H1 (cell line): ENCODE results near the gene TXNL4A. TPM values are rescaled to one million over a fixed set of nuclear protein-coding genes. Genes with fewer than 3 reads are reported as not detected.

Experiments
- BACH1 ChIP-seq: IDR thresholded peaks from 2 replicates; pipeline ENCODE4 v1.6.1; 2012; ENCODE audit warnings: low read length, improper control_type of control experiment
- BCL11A ChIP-seq, 2 experiments: IDR thresholded peaks; one replicate each; pipeline ENCODE4 v1.6.1; 2011; ENCODE audit warnings: low read depth in 2 of 2, low read length in 2 of 2, mild to moderate bottlenecking in 2 of 2
- polyA plus RNA-seq, 7 experiments: library from polyadenylated mRNA; depleted of rRNA in 3 of 7; stranded (reverse) in 5 of 7; unstranded in 2 of 7; fragments of >200 nt in 5 of 7; fragments of 200-250 nt in 2 of 7; gene quantifications; 1 replicate in 5 of 7; 2 replicates in 1 of 7; 4 replicates in 1 of 7; pipeline versions ENCODE4 v1.2.1 to v1.2.3, GENCODE V29; 2011 to 2013; ENCODE audit warnings: missing spikeins in 2 of 7, mixed read lengths in 2 of 7
- total RNA-seq: library from RNA; stranded (reverse); fragmentation: NEBNext Ultra II Directional; extraction: Animal tissue kit (Norgen Biotek cat#: 25700); gene quantifications from 2 replicates; pipeline ENCODE4 v1.2.1, GENCODE V29; 2021

The TXNL4A gene
- total and polyA plus RNA-seq, 2 of the 8 experiments (the other 6 are each of a cell fraction or from before 2014, with no cell fraction given): 169 to 181 TPM

GRCh38 chr18:79947881-79948610 lies 40.3 kb downstream of the TXNL4A start (continued):
- no peak for TF ChIP-seq BCL11A (IDR thresholded peaks at IDR 0.05; ENCODE audit: low read depth in 2 of 2, low read length in 2 of 2)
- TF ChIP-seq BACH1: no peak
